Left ventricle myocardium superior (tissue), 1 donor: ENCODE measurements around the gene TEX28. TPM values are rescaled to one million over a fixed set of nuclear protein-coding genes. Genes with fewer than 3 reads are reported as not detected.
A peak's percentile ranks its signal among the peaks of the same experiment; 100 is the strongest.
"Not testable (repeated sequence)": the region's sequence is repeated elsewhere in the genome, so short reads cannot be mapped to it uniquely, and the experiment has no call there.

ENCODE experiments used
- ATAC-seq: fragments of 200-7000 bp; cut with Tn5 transposase; one replicate; pipeline ENCODE4 v1.9.1; 2020; ENCODE audit warnings: mild to moderate bottlenecking, moderate library complexity
- DNase-seq: peaks from one replicate; pipeline ENCODE4 v3.0.0-alpha.2; 2020
- intact Hi-C: fragments of 100-400 bp; cut with micrococcal nuclease; formaldehyde crosslinking; loops from one replicate; pipeline ENCODE4 v1.11.0; 2022
- long read RNA-seq: library from polyadenylated mRNA; unstranded; transcript quantifications from one replicate; pipeline ENCODE4 v2.0.0, GENCODE V29; 2021
- total RNA-seq: library from RNA; stranded (reverse); fragmentation: NEBNext Ultra II Directional; extraction: Animal tissue kit (Norgen Biotek cat#: 25700); gene quantifications from one replicate; pipeline ENCODE4 v1.2.1, GENCODE V29; 2021
- donor health status: DM: no; HTN: yes; CAD: no; lungs with severe emphysema.

Gene TEX28
- not detected for total RNA-seq
- long read RNA-seq: 0 reads

GRCh38 chrX:154294791-154295574, at the start of gene TEX28:
TEX28 (minus strand) TSS chrX:154295124; CDS start chrX:154292117, 3,007 bp downstream.
- DNase-seq: no peak
- no peak for ATAC-seq
- intact Hi-C loops: no loop called here

- intact Hi-C loops, DNase-seq: not testable (repeated sequence)
- peak; percentile 23 for ATAC-seq
Observed at GRCh38 chrX:154343620-154344019, 48.7 kb upstream of the TEX28 start.

GRCh38 chrX:154343063-154343462, 48.1 kb upstream of the TEX28 start:
- ATAC-seq: peak; percentile 2
- intact Hi-C loops, DNase-seq: not testable (repeated sequence)

- DNase-seq, intact Hi-C loops: not testable (repeated sequence)
- ATAC-seq: peak; percentile 86
Observed at GRCh38 chrX:154341399-154342298, 46.7 kb upstream of the TEX28 start.

- intact Hi-C loops: no loop called here
- DNase-seq (no peak), ATAC-seq (no peak)
Observed at GRCh38 chrX:154334496-154334895, 39.6 kb upstream of the TEX28 start.

GRCh38 chrX:154333837-154334271, 38.9 kb upstream of the TEX28 start:
- DNase-seq: no peak
- intact Hi-C loops: no loop called here
- ATAC-seq: no peak

GRCh38 chrX:154333116-154333515, 38.2 kb upstream of the TEX28 start:
- intact Hi-C loops: no loop called here
- no peak for DNase-seq
- no peak for ATAC-seq

- DNase-seq (no peak), ATAC-seq (no peak)
Observed at GRCh38 chrX:154332561-154332960, 37.6 kb upstream of the TEX28 start.

GRCh38 chrX:154329294-154329693, 34.4 kb upstream of the TEX28 start:
- DNase-seq (no peak), ATAC-seq (no peak)
- intact Hi-C loops: no loop called here

More at GRCh38 chrX:154332561-154332960, 37.6 kb upstream of the TEX28 start:
- intact Hi-C loops: no loop called here

GRCh38 chrX:154328646-154329045, 33.7 kb upstream of the TEX28 start:
- ATAC-seq (peak; percentile 7), DNase-seq (no peak)
- intact Hi-C loops: no loop called here

- ATAC-seq (peak; percentile 76), DNase-seq (no peak)
- intact Hi-C loops: no loop called here
Observed at GRCh38 chrX:154327038-154327820, 32.3 kb upstream of the TEX28 start.

- ATAC-seq (no peak), DNase-seq (no peak)
- intact Hi-C loops: no loop called here
Observed at GRCh38 chrX:154325541-154325940, 30.6 kb upstream of the TEX28 start.

GRCh38 chrX:154323537-154323936, 28.6 kb upstream of the TEX28 start:
- ATAC-seq (no peak), DNase-seq (no peak)
- intact Hi-C loops: no loop called here

GRCh38 chrX:154322890-154323289, 28.0 kb upstream of the TEX28 start:
- DNase-seq: no peak
- intact Hi-C loops: no loop called here
- no peak for ATAC-seq

GRCh38 chrX:154321594-154321993, 26.7 kb upstream of the TEX28 start:
- intact Hi-C loops: no loop called here
- DNase-seq: peak; percentile 46
- peak; percentile 79 for ATAC-seq

- ATAC-seq: no peak
- intact Hi-C loops: no loop called here
- no peak for DNase-seq
Observed at GRCh38 chrX:154321152-154321551, 26.2 kb upstream of the TEX28 start.

GRCh38 chrX:154320406-154320805, 25.5 kb upstream of the TEX28 start:
- DNase-seq (no peak), ATAC-seq (no peak)
- intact Hi-C loops: no loop called here

- intact Hi-C loops: no loop called here
- DNase-seq (no peak), ATAC-seq (peak; percentile 62)
Observed at GRCh38 chrX:154317391-154317995, 22.6 kb upstream of the TEX28 start.

- DNase-seq (no peak), ATAC-seq (no peak)
- intact Hi-C loops: no loop called here
Observed at GRCh38 chrX:154315416-154315815, 20.5 kb upstream of the TEX28 start.
